NCI-H1694 (cell line): ENCODE results near the gene YWHAG.
"Not testable (repeated sequence)": the region's sequence is repeated elsewhere in the genome, so short reads cannot be mapped to it uniquely, and the experiment has no call there.

Experiments
- DNase-seq: peaks from one replicate; lab custom pipeline; 2025; lab: John Stamatoyannopoulos, UW

YWHAG gene

DNA sequence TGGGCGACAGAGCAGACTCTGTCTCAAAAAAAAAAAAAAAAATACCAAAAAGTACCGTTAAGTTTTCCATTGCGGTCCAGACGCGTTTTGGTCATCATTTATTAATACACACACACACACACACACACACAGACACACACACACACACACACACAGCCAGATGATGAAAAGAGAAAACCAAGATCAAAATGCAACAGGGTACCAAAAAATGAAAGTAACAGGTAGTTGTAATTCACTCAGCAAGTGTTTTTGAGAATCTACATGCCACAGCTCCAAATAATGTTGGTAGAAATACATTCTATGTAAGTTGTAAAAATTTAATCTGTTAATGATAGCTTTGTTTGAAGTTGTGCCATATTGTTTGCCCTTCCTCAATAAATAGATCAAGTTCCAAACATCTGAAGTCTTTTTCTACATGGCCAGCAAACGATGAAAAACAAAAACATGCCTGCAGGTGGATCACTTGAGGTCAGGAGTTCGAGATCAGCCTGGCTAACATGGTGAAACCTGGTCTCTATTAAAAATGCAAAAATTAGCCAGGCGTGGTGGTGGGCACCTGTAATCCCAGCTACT lies 9.4 kb downstream of the YWHAG start:
- no peak for DNase-seq

GRCh38 chr7:76347710-76348109 lies 11.1 kb downstream of the YWHAG start:
- no peak for DNase-seq

GRCh38 chr7:76346778-76347177 lies 12.0 kb downstream of the YWHAG start:
- no peak for DNase-seq

DNA sequence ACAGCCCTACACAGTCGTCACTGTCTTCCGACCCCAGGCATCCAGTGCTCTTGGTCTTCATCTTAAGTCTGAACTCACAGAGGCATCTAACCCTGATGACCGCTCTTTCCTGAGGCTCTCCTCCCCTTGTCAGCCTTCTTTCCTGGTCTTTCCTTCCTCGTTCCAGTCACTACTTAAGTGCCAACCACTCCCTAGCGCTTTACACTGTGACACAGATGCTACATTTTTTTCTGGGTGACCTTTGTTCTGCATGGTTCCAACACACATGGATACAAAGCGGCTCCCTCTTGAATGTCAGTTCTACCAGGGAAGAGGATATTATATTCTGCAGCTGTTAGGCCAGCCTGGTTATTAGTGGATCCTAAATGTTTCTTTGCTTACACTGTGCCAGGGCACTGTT lies 12.7 kb downstream of the YWHAG start:
- DNase-seq: no peak

DNA sequence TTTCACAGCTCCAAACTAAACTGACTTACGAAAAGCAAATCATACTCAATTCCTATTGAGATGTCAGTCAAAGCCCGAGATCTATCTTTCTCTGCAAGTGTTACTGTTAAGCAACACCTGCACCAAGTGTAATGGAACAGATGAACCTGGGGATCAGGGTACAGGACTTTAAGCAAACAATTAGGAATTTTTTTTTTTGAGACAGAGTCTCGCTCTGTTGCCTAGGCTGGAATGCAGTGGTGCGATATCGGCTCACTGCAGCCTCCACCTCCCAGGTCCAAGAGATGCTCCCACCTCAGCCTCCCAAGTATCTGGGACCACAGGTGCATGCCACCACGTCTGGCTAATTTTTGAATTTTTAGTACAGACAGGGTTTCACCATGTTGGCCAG lies 14.9 kb downstream of the YWHAG start:
- DNase-seq: no peak

GRCh38 chr7:76343294-76343930 lies 15.4 kb downstream of the YWHAG start:
- no peak for DNase-seq

- DNase-seq: no peak
Measured at GRCh38 chr7:76342222-76342621, 16.6 kb downstream of the YWHAG start.

- no peak for DNase-seq
Measured at GRCh38 chr7:76340617-76341131, 18.1 kb downstream of the YWHAG start.

GRCh38 chr7:76338298-76339084 lies 20.3 kb downstream of the YWHAG start:
- no peak for DNase-seq

- no peak for DNase-seq
Measured at GRCh38 chr7:76337147-76337546, 21.6 kb downstream of the YWHAG start.

GRCh38 chr7:76336094-76336493 lies 22.7 kb downstream of the YWHAG start:
- no peak for DNase-seq

DNA sequence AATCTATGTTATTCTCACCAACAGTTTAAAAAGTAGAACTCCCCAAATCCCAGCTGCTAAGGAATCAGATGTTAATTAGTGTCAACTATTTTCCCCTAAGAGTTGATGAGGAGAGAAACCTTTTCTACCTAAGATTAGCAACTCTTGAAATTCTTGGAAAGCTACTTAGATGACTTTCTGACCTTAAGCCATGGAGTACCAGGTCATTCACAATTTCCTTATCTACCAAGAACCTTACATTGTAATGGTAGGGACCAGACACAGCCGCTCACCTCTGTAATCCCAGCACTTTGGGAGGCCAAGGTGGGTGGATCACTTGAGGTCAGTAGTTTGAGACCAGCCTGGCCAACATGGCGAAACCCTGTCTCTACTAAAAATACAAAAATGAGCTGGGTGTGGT lies 23.4 kb downstream of the YWHAG start:
- not testable (repeated sequence) for DNase-seq

DNA sequence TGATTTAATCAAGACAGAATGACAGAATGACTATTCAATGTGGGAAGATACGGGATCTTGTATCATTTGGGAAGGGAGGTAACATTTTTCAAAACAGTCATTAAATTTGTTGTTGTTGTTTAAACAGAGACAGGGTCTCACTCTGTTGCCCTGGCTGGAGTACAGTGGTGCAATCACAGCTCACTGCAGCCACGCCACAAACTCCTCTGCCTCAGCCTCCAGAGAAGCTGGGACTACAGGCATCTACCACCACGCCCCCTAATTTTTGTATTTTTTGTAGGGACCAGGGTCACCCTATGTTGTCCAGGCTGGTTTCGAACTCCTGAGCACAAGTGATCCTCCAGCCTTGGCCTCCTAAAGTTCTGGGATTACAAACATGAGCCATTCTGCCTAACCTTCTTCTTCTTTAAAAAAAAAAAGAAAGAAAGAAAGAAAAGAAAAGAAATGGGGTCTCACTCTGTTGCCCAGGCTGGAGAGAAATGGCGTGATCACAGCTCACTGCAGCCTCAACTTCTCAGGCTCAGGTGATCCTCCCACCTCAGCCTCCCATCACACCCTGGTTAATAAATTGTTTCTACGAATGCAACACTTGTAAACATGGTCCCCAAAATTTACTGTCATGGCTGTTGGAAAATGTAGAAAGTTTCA lies 24.3 kb downstream of the YWHAG start:
- no peak for DNase-seq

GRCh38 chr7:76333511-76334101 lies 25.2 kb downstream of the YWHAG start:
- DNase-seq: no peak

DNA sequence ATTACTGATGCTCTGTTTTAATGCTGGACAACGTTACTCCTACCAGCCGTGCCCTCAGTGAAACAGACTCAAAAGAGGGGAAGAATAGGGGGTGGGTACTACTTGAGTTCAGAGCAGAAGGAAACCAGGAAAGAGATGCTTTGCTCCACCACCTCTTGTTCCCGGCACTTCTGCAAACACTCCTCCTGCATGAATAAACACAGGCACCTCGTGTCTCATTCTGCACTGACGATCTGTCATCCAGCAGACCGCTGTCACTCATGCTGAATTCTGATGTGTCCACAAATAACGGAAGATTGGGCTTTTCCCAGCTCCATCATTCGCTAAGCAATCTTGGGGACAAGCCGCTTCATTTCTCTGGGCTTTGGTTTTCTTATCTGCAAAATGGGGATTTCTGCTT lies 26.7 kb downstream of the YWHAG start:
- DNase-seq: no peak

DNA sequence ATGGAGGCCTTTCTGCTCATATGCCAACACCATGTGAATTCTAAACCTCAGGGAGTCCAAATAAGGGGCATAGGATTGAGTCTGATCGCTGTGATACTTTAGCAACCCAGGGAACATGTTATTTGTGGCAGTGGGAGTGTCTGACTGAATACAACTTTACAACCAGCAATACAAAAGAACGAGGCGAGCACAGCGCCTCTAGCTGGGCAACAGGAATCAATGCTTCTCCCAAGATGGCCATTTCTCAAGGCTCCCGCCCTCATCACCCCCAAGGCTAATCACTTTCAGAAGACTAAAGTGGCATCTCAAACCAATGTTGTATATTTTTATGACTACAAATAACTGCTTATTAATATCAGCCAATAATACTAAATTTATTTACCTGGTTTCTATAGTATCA lies 28.1 kb downstream of the YWHAG start:
- DNase-seq: no peak

GRCh38 chr7:76330261-76330660 lies 28.5 kb downstream of the YWHAG start:
- no peak for DNase-seq

- no peak for DNase-seq
Measured at GRCh38 chr7:76329479-76329878, 29.3 kb downstream of the YWHAG start.

DNA sequence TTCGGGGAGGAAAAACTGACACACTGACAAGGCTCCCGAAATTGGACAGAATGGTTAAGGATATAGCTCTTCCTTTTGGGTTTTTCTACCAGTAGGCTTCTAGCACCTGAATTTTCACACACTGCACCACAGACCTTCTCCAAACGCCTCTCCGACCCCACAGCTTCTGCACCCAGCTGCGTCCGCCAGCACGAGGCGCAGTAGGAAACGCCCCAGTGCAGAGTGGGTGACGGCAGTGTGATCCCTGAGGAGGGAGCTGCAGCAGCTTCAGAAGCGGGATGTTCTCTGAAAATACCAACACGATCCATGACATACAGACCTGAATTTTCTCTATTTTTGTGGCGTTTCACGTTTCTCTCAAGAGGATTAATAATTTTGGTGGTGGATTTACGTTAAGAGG lies 30.4 kb downstream of the YWHAG start:
- no peak for DNase-seq

- DNase-seq: no peak
Measured at GRCh38 chr7:76327610-76328009, 31.2 kb downstream of the YWHAG start.

- no peak for DNase-seq
Measured at GRCh38 chr7:76326646-76327233, 32.1 kb downstream of the YWHAG start.

DNA sequence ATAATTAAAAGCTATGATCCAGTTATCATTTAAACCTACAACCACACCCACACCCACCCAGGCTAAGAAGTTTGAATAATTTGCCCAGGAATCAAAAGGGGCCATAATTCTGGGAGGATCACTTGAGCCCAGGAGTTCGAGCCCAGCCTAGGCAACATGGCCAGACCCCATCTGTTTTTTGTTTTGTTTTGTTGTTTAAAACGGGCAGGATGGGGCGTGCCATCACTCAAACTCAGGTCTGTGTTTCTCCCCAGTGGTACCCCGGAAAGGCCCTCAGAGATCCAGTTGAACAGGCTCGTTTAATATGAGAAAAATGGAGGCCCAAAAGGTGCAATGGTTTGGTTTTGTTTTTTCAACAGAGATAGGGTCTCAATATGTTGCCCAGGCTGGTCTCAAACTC lies 33.0 kb downstream of the YWHAG start:
- no peak for DNase-seq
